Measurements from ENCODE around the gene CTBP2.

- TF ChIP-seq, protein P1, sequence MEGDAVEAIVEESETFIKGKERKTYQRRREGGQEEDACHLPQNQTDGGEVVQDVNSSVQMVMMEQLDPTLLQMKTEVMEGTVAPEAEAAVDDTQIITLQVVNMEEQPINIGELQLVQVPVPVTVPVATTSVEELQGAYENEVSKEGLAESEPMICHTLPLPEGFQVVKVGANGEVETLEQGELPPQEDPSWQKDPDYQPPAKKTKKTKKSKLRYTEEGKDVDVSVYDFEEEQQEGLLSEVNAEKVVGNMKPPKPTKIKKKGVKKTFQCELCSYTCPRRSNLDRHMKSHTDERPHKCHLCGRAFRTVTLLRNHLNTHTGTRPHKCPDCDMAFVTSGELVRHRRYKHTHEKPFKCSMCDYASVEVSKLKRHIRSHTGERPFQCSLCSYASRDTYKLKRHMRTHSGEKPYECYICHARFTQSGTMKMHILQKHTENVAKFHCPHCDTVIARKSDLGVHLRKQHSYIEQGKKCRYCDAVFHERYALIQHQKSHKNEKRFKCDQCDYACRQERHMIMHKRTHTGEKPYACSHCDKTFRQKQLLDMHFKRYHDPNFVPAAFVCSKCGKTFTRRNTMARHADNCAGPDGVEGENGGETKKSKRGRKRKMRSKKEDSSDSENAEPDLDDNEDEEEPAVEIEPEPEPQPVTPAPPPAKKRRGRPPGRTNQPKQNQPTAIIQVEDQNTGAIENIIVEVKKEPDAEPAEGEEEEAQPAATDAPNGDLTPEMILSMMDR (optimal IDR thresholded peaks at IDR 0.05 in 1 of 3, IDR thresholded peaks at IDR 0.05 in 1 of 3, conservative IDR thresholded peaks at IDR 0.05 in 1 of 3; ENCODE audit: extremely low read depth in 1 of 3, insufficient read depth in 2 of 3, low read length in 3 of 3) = no peak
- no peak for TF ChIP-seq EZH2 (IDR thresholded peaks at IDR 0.05; ENCODE audit: low read length)
Observed at GRCh38 chr10:125018576-125019143, 141.7 kb downstream of the CTBP2 start.

Measured in keratinocyte (primary cell).